GM12878 (cell line): ENCODE results near the gene TXNDC8.

Experiments
- CBX3 ChIP-seq: fragments of 200-600 bp; sonication (generic); IDR thresholded peaks from 2 replicates; pipeline ENCODE4 v1.6.1; 2016; ENCODE audit warnings: low read depth, borderline replicate concordance
- EP300 ChIP-seq, 2 experiments: fragments of 150-350 bp in 1 of 2; IDR thresholded peaks; 2 replicates each; pipeline ENCODE4 v1.6.1; 2011 to 2012; ENCODE audit warnings: low read depth in 2 of 2, low read length in 2 of 2, borderline replicate concordance in 1 of 2, improper control_type of control experiment in 1 of 2, inconsistent platforms in 1 of 2; ENCODE audit not compliant: control insufficient read depth in 1 of 2
- FOXK2 ChIP-seq: fragments of 450-650 bp; IDR thresholded peaks from 2 replicates; pipeline ENCODE4 v1.6.1; 2017; ENCODE audit warnings: mild to moderate bottlenecking, moderate library complexity
- HDAC6 ChIP-seq: fragments of 200-600 bp; sonication (generic); IDR thresholded peaks from one replicate; pipeline ENCODE4 v1.8.0; 2017; ENCODE audit warnings: antibody characterized with exemption; ENCODE audit not compliant: unreplicated experiment
- IKZF2 ChIP-seq, 2 experiments: fragments of 450-650 bp; IDR thresholded peaks; 2 replicates each; pipeline ENCODE4 v1.6.1; 2017; ENCODE audit warnings: mild to moderate bottlenecking in 2 of 2, moderate library complexity in 2 of 2
- PBX3 ChIP-seq: IDR thresholded peaks from 2 replicates; pipeline ENCODE4 v1.6.1; 2011; ENCODE audit warnings: mild to moderate bottlenecking, low read depth, low read length, moderate library complexity; ENCODE audit not compliant: insufficient replicate concordance
- POLR2A ChIP-seq: IDR thresholded peaks from 2 replicates; pipeline ENCODE4 v1.6.1; 2011; ENCODE audit warnings: low read depth, mild to moderate bottlenecking, low read length
- RAD21 ChIP-seq: IDR thresholded peaks from 2 replicates; pipeline ENCODE4 v1.6.1; 2011; ENCODE audit warnings: mild to moderate bottlenecking, low read depth, low read length, moderate library complexity; ENCODE audit not compliant: insufficient read depth
- SP1 ChIP-seq: IDR thresholded peaks from one replicate; pipeline ENCODE4 v1.6.1; 2011; ENCODE audit warnings: low read depth, low read length
- TARDBP ChIP-seq: IDR thresholded peaks from 2 replicates; pipeline ENCODE4 v1.6.1; 2016; ENCODE audit warnings: borderline replicate concordance
- TF ChIP-seq, protein P1 (sequence below): IDR thresholded peaks from 2 replicates; pipeline ENCODE4 v1.6.1; 2011; ENCODE audit warnings: low read depth, mild to moderate bottlenecking, low read length, moderate library complexity, borderline replicate concordance; ENCODE audit errors: extremely low read depth
- TF ChIP-seq, protein P2 (sequence below), 3 experiments: IDR thresholded peaks in 2 of 3; conservative IDR thresholded peaks in 1 of 3; 2 replicates each; pipeline ENCODE4 v1.5.1; 2011; ENCODE audit warnings: low read depth in 3 of 3, low read length in 3 of 3, mild to moderate bottlenecking in 3 of 3, control low read depth in 2 of 3, moderate library complexity in 2 of 3, inconsistent platforms in 1 of 3, mixed read lengths in 1 of 3; ENCODE audit not compliant: control insufficient read depth in 2 of 3, insufficient read depth in 1 of 3; ENCODE audit errors: extremely low read depth in 1 of 3
- TF ChIP-seq, protein P3 (sequence below): fragments of 450-650 bp; IDR thresholded peaks from 2 replicates; pipeline ENCODE4 v1.6.1; 2017; ENCODE audit warnings: low read depth, mild to moderate bottlenecking, moderate library complexity
- TF ChIP-seq, protein P4 (sequence below): fragments of 450-650 bp; IDR thresholded peaks from 2 replicates; pipeline ENCODE4 v1.6.1; 2017; ENCODE audit warnings: mild to moderate bottlenecking

DNA sequence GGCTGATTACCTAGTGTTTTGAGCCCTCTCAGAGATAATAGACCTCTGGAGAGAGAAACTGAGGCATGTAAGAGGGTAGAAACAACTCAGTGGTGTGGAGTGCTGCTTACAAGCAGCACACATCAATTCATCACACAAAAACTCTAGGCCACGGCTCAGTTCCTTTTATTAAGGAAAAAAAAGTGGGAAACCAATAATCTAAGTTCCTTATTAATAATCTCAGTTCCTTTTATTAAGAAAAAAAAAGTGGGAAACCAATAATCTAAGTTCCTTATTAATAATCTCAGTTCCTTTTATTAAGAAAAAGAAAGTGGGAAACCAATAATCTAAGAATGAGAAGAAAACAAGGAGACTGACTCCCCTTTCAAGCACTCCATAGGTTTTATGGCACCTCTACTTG lies 28.0 kb downstream of the TXNDC8 start:
- TF ChIP-seq, protein P1, sequence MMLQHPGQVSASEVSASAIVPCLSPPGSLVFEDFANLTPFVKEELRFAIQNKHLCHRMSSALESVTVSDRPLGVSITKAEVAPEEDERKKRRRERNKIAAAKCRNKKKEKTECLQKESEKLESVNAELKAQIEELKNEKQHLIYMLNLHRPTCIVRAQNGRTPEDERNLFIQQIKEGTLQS: no peak
- TF ChIP-seq, protein P2, sequence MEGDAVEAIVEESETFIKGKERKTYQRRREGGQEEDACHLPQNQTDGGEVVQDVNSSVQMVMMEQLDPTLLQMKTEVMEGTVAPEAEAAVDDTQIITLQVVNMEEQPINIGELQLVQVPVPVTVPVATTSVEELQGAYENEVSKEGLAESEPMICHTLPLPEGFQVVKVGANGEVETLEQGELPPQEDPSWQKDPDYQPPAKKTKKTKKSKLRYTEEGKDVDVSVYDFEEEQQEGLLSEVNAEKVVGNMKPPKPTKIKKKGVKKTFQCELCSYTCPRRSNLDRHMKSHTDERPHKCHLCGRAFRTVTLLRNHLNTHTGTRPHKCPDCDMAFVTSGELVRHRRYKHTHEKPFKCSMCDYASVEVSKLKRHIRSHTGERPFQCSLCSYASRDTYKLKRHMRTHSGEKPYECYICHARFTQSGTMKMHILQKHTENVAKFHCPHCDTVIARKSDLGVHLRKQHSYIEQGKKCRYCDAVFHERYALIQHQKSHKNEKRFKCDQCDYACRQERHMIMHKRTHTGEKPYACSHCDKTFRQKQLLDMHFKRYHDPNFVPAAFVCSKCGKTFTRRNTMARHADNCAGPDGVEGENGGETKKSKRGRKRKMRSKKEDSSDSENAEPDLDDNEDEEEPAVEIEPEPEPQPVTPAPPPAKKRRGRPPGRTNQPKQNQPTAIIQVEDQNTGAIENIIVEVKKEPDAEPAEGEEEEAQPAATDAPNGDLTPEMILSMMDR (IDR thresholded peaks at IDR 0.05 in 2 of 3, conservative IDR thresholded peaks at IDR 0.05 in 1 of 3; ENCODE audit: control insufficient read depth in 2 of 3, extremely low read depth in 1 of 3, insufficient read depth in 1 of 3, low read depth in 3 of 3, low read length in 3 of 3): no peak
- TF ChIP-seq HDAC6 (no peak), SP1 (no peak), EP300 (IDR thresholded peaks at IDR 0.05; ENCODE audit: borderline replicate concordance in 1 of 2, control insufficient read depth in 1 of 2, low read depth in 2 of 2, low read length in 2 of 2) (no peak), POLR2A (no peak), IKZF2 (IDR thresholded peaks at IDR 0.05) (no peak), RAD21 (no peak), CBX3 (no peak), TARDBP (no peak), FOXK2 (no peak), PBX3 (no peak)
- TF ChIP-seq, protein P3, sequence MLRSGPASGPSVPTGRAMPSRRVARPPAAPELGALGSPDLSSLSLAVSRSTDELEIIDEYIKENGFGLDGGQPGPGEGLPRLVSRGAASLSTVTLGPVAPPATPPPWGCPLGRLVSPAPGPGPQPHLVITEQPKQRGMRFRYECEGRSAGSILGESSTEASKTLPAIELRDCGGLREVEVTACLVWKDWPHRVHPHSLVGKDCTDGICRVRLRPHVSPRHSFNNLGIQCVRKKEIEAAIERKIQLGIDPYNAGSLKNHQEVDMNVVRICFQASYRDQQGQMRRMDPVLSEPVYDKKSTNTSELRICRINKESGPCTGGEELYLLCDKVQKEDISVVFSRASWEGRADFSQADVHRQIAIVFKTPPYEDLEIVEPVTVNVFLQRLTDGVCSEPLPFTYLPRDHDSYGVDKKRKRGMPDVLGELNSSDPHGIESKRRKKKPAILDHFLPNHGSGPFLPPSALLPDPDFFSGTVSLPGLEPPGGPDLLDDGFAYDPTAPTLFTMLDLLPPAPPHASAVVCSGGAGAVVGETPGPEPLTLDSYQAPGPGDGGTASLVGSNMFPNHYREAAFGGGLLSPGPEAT: no peak
- TF ChIP-seq, protein P4, sequence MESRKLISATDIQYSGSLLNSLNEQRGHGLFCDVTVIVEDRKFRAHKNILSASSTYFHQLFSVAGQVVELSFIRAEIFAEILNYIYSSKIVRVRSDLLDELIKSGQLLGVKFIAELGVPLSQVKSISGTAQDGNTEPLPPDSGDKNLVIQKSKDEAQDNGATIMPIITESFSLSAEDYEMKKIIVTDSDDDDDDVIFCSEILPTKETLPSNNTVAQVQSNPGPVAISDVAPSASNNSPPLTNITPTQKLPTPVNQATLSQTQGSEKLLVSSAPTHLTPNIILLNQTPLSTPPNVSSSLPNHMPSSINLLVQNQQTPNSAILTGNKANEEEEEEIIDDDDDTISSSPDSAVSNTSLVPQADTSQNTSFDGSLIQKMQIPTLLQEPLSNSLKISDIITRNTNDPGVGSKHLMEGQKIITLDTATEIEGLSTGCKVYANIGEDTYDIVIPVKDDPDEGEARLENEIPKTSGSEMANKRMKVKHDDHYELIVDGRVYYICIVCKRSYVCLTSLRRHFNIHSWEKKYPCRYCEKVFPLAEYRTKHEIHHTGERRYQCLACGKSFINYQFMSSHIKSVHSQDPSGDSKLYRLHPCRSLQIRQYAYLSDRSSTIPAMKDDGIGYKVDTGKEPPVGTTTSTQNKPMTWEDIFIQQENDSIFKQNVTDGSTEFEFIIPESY: no peak
